Pulmonary artery endothelial cell (primary cell): ENCODE measurements around the gene PFKL. TPM values are rescaled to one million over a fixed set of nuclear protein-coding genes. Genes with fewer than 3 reads are reported as not detected.
"Not testable (repeated sequence)": the region's sequence is repeated elsewhere in the genome, so short reads cannot be mapped to it uniquely, and the experiment has no call there.

Source experiments
- DNase-seq: peaks from one replicate; pipeline ENCODE4 v3.0.0-alpha.2; 2011; ENCODE audit warnings: low read depth, low spot score
- total RNA-seq: library from RNA; depleted of rRNA; stranded (reverse); fragments of >200 nt; gene quantifications from 2 replicates; pipeline ENCODE4 v1.2.3, GENCODE V29; 2014

PFKL gene
- total RNA-seq, 1 donor from 2014 or later = 317 TPM

DNA sequence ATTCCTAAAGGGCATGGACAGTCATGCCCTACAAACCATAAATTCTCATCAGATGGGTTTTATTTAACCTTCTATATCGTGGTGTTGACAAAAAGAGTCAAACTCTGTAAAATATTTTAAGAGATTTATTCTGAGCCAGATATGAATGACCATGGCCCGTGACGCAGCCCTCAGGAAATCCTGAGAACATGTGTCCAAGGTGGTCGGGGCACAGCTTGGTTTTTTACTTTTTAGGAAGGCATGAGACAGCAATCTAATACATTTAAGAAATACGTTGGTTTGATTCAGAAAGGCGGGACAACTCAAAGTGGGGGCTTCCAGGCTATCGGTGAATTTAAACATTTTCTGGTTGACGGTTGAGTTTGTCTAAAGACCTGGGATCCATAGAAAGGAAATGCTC is 43.1 kb downstream of the PFKL start:
- not testable (repeated sequence) for DNase-seq

DNA sequence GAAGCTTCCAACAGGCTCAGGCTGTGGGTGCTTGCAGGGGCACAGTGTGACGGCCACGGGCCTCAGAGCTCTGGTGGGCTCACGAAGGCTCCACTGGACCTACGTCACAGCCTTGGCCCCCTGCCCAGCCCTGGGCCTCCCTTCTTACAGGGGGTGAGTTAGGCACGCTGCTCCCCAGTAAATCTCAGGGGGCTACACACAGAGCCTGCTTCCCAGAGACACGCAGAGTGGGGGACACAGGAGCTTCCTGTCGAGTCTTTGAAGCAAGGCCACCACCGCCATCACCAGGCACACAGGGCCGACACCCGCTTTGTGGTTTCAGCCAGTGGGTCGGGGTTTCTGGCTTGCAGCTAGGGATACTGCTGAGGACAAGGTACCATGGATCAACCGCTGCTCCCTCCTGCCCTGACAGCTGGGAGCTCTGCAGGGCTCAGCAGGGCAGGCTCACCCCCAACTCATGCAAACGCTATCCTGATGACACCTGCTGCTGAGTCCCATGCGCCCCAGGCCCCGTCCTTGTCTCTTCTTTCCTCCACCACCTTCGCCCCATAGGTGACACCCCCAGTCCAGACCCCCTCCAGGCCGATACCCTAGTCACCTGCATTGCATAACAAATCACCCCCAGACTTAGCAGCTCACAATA is 44.8 kb downstream of the PFKL start:
- no peak for DNase-seq

DNA sequence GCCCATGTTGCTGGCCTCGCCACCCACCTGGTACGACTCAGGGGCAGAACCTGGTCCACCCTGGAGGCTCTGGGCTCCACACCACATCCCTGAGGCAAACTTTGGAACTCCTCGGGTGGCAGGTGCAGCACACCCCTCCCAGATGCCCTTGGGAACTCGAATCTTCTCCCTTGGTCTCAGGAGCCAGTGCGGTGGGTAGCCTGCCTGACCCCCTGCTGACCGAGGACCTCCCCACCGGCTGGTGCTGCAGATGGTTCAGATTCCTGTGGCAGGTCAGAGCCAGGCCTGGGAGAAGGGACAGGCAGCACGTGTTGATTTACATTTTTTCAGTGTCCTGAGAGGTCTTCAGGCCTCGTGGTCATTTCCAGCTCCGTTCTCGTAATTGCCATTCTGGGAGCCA is 45.6 kb downstream of the PFKL start:
- DNase-seq = no peak

DNA sequence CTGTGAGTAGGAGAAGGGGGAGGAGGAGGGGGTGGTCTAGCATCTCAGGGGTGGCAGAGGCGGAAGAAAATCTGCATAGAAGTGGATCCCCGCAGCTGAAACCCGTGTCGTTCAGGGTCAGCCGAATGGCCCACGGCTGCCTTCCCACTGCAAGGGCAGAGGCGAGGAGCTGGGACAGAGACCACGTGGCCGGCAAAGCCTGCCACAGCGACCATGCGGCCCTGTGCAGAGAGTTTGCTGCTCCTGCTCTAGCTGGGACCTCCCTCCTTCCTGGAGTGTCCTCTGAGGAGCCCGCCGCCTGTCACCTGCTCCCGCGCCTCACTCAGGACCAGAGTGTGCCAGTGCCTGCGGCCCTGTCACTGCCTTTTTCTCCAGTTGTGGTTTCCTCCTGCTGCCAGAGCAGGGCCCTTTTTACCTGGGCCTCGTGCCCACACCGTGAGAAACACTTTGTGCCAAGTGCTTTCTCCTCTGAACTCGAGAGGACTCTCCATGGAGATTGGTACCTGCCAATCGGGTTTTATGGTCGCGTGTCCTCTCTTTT is 48.1 kb downstream of the PFKL start:
- no peak for DNase-seq

DNA sequence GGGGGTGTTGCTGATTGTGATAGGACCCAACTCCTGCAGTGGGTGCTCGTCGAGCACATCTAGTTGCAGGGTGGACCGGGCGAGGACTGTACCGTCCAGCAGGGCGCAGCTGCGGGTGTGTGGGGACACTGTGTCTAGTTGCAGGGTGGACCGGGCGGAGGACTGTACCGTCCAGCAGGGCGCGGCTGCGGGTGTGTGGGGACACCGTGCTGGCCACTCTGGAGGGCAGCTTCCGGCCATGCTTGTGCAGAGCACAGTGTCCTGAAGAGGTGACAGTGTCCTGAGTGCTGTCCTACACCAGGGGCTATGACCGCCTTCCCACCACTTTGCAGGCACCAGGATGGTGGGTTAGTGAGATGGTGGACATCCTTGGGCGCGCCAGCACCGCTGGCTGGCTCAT is 49.0 kb downstream of the PFKL start:
- no peak for DNase-seq

GRCh38 chr21:44349416-44349846 is 49.6 kb downstream of the PFKL start:
- no peak for DNase-seq

GRCh38 chr21:44349847-44350772 is 50.3 kb downstream of the PFKL start:
- DNase-seq = no peak

DNA sequence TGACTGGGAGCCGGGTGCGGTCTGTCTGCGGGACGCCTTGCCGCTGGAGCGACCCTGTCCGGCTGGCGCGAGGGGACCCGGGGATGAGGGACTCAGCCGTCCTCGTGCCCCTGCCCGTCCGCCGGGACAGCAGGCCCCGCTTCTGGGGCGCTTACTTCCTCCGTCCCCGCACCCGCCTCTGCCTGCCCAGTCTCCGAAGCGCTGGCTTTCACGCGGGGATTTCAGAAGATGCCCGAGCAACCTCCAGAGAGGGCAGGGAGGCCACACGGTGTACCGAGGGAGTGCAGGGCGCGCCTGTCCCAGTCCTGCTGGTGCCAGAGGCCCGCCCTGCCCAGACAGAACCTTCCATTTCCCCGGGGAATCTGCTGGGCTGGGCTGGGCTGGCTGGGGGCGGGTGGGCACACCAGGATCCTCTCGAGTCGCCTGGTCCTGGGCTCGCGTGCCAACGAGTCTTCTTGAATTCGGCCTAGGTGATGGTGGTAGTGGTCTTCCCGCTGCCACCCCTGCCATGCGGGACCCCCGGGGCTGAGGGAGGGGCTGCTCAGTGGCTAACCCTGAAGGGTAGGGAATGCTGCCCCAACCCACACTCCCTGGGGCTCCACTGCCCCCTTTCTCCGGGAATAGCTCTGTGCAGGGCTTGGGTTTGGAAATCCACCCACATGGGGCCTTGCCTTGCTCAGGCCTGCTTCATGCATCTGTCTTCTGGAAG is 51.1 kb downstream of the PFKL start:
- DNase-seq = no peak

GRCh38 chr21:44351535-44352252 is 51.8 kb downstream of the PFKL start:
- no peak for DNase-seq

GRCh38 chr21:44352253-44352860 is 52.5 kb downstream of the PFKL start:
- no peak for DNase-seq

- no peak for DNase-seq
Observed at GRCh38 chr21:44353191-44353970, 53.5 kb downstream of the PFKL start, which contains the start of gene TRPM2. Gene TRPM2 (plus strand): TSS chr21:44353621. CDS start chr21:44353701, 80 bp downstream.

DNA sequence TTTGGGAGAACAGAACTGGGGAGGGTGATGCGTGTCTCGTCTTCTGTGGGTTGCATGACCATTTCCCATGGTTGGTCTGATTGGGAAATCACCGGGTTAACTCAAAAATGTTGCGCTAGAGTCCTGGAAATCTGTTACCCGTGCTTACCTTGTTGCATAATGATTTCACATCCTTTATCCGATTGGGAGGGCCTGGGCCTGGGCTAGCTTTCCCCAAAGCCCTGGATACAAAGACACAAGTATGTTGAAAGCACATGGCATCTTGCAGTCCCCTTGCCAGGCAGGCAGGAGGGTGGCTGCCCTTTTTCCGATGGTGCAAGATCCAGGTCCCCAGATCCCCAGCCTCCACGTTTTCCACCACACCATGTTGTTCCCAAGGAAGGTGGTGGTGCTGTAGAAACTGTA is 54.1 kb downstream of the PFKL start:
- DNase-seq = no peak

DNA sequence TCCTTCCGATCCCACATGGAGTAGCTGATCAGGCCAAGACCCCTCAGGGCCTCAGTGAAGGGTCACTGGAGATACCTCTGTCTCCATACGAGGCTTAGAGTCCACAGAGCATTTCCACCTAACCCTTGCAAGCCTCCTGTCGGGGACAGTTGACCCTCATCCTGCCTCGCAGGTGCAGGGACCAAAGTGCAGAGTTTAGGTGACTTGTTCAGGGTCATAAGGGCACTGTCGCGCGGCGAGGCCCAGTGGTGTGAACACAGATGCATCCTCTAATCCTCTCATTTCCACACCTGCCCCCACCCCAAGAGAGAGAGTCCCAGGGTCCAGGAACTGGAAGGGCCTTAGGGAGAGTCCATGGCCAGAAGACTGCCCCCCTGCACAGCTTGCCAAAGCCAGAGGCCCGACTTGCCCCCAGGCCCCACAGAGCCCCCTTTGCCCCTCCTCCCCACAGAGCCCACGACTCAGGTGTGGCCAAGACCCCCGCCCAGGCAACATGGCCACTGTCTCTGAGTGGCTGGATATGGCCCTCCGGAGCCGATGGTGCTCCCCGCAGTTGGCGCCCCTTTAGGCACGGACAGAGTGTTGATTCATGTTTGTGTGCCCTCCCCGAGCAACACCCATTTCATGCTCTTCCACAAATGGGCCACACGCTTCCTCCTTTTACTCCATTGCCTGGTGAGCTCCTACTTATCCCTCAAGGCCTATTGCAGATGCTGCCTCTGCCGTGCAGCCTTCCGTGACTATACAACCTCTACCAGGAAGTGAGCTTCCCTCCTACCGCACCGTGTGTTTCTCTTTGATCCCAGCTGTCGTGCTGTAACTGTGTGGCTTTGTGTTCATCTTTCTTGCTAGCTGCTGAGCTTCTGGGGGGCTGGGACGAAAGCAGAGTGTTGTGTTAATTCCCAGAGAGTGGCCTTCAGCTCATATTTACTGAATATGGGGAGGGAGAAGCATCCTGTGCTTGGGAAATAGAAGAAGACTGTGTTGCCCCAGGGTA is 55.2 kb downstream of the PFKL start:
- DNase-seq = no peak

DNA sequence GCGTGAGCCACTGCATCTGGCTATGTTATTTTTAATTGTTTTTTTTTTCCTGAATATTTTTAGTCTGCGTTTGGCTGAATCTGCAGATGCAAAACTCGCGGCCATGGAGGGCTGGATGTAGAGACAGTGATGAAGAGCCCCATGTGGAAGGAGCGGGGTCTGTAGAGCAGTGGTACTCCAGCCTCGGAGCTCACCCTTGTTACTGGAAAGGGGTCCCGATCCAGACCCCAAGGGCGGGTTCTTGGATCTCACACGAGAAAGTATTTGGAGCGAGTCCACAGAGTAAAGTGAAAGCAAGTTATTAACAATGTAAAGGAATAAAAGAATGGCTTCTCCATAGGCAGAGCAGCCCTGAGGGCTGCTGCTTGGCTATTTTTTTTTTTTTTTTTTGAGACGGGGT is 56.3 kb downstream of the PFKL start:
- DNase-seq = no peak

DNA sequence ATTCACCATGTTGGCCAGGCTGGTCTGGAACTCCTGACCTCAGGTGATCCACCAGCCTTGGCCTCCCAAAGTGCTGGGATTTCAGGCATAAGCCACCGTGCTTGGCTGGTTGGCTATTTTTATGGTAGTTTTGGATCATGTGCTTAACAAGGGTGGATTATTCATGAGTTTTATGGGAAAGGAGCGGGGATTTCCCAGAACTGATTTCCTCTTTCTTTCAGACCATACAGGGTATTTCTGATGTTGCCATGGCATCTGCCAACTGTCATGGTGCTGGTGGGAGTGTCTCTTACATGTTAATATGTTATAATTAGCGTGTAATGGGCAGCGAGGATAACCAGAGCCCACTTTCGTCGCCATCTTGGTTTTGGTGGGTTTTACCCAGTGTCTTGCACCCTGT is 56.8 kb downstream of the PFKL start:
- no peak for DNase-seq

DNA sequence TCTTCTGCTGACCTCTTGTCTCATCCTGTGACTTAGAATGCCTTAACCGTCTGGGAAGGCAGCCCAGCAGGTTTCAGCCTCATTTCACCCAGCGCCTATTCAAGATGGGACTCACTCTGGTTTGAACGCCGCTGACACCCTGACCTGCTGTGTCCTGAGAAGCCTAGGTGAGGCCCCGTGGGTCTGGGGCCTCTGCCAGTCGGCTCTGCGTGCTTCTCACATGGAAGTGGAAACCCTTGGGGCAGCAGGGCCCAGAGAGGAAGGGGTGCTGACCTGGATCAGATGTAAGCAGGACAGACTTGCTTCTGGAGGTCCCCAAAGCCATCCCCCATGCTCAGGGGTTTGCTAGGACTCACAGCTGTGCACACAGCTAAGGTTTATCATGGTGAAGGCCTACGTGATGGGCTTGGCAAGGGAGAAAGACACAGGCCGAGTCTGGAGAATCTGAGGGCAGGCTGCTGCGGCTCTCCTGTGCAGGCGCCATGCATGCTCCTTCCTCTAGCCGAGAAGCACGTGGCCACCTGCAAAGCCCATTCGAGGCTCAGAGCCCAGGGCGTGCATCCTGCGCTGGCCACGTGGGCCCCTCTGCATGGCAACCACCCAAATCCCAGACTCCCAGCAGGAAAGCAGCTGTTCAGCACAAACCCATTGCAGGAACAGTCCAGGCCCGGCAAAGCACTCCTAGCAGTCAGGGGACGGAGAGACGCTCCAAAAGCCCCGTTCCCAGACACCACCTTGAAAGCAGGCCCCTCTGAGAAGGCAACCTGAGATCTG is 57.4 kb downstream of the PFKL start:
- DNase-seq = no peak

GRCh38 chr21:44359396-44359795 is 59.5 kb downstream of the PFKL start:
- DNase-seq = no peak

GRCh38 chr21:44360159-44360558 is 60.3 kb downstream of the PFKL start:
- no peak for DNase-seq
